ENCODE results near the gene CDK5RAP1.
"Not testable (repeated sequence)": the region's sequence is repeated elsewhere in the genome, so short reads cannot be mapped to it uniquely, and the experiment has no call there.

The CDK5RAP1 gene, protein sequence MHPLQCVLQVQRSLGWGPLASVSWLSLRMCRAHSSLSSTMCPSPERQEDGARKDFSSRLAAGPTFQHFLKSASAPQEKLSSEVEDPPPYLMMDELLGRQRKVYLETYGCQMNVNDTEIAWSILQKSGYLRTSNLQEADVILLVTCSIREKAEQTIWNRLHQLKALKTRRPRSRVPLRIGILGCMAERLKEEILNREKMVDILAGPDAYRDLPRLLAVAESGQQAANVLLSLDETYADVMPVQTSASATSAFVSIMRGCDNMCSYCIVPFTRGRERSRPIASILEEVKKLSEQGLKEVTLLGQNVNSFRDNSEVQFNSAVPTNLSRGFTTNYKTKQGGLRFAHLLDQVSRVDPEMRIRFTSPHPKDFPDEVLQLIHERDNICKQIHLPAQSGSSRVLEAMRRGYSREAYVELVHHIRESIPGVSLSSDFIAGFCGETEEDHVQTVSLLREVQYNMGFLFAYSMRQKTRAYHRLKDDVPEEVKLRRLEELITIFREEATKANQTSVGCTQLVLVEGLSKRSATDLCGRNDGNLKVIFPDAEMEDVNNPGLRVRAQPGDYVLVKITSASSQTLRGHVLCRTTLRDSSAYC

GRCh38 chr20:33401184-33401920 lies at the start of gene CDK5RAP1:
Gene CDK5RAP1, minus strand, starts transcription at chr20:33401519. Its CDS starts 4,455 bp downstream, at chr20:33397064.
- peak; percentile 68 for DNase-seq

DNA sequence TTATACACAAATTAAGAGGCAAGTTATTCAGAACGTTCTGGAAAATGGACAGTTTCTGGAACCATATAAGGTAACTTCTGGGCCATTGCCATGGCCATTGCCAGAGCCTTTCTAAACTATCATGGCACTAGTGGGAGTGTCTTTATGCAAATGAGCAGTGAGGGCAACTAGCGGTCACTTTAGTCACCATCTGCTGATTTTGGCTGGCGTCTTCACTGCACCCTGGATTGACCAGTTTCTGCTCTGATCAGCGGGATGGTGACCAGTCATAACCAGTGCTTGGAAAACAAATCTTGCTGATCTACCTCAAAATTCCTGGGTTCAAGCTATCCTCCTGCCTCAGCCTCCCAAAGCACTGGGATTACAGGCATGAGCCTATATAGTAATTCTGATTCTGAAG lies 49.5 kb upstream of the CDK5RAP1 start:
- no peak for DNase-seq

- no peak for DNase-seq
Measured at GRCh38 chr20:33445881-33446625, 44.7 kb upstream of the CDK5RAP1 start.

DNA sequence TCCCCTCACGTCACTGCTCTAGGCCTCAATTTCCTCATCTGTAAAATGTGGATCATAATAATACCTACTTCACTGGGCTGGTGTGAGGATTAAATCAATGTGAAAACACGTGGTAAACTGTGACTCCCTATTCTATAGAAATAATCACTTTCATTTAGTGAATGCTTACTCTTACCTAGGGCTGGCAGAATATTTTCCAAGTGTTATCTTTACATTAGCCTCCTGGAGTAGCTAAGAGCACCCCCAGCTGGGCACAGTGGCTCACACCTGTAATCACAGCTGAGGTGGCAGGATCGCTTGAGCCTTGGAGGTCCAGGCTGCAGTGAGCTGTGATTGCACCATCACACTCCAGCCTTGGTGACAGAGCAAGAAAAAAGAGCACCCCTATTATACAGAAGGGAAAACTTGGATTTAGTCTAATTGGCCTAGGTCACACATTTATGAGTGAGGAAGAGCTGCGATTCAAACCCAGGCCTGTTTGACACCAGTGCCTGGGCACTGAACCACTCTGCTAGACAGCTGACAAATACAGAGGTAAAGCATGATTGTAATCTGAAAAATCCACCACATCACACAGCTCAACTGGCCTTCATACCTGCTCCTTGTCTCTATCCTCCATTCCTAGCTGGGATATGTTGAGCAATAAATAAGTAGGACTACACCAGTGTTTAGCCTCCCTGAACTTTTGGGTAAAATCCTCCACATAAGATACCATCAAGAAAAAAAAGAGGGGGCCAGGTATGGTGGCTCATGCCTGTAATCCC lies 43.7 kb upstream of the CDK5RAP1 start:
- DNase-seq = no peak

DNA sequence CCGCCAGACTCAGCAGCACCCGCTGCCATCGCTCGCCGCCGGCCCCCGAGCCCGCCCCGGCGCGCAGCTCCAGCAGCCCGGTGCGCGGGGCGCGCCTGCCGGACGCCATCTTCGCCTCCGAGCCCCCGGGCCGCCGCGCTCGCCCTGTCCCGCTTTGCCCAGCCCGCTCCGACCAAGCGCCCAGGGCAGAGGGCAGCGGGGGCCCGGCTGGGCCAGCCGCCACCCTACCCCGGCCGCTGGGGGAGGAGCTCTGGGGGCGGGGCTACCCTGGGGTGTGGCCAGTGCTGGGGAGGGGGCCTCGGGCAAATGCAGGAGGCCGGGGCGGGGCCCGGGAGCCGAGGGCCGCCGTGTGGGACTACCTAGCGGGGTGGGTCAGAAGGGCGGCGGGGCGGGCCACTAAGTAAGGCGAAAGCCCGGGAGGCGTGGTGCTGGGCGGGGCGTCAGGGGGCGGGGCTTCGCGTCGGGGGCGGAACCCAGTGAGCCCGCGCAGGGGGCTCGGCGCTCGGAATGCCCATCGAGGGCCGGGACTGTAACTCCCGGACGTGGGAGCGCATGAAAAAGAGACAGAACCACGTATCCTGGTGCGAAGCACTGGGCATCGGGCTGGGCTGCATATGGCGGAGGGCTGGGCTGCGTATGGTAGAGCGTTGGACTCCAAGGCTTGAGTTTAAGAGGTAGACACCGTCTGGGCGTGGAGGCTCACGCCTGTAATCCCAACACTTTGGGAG lies 42.4 kb upstream of the CDK5RAP1 start, which contains the start of gene SNTA1:
Gene SNTA1, minus strand, starts transcription at position 252 of the 728 bp plus-strand sequence. Its CDS starts 143 bp downstream, at position 109.
- DNase-seq = no peak

DNA sequence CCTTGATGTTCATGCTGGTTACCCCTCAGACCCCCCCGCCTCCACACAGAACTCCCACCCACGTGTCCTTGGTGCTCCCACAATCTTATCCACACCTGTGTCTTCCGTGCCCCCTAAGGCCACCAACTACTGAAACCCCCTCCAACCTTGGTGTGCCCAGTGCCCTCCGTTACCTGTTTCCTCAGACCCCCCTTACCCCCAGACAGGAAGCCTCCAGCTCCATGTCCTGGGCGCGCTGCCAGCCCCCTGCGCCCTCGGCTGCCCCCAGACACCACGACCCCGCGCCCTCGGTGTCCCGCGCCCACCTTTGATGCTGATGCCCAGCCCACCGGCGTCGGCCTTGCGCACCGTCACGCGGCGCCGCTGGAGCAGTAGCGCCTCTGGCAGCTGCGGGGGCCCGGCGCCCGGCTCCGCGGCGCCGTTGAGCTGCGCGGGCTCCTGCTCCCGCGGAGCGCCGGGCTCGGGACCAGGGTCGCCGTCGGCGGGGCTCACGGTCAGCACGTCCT lies 41.7 kb upstream of the CDK5RAP1 start:
- DNase-seq = no peak

DNA sequence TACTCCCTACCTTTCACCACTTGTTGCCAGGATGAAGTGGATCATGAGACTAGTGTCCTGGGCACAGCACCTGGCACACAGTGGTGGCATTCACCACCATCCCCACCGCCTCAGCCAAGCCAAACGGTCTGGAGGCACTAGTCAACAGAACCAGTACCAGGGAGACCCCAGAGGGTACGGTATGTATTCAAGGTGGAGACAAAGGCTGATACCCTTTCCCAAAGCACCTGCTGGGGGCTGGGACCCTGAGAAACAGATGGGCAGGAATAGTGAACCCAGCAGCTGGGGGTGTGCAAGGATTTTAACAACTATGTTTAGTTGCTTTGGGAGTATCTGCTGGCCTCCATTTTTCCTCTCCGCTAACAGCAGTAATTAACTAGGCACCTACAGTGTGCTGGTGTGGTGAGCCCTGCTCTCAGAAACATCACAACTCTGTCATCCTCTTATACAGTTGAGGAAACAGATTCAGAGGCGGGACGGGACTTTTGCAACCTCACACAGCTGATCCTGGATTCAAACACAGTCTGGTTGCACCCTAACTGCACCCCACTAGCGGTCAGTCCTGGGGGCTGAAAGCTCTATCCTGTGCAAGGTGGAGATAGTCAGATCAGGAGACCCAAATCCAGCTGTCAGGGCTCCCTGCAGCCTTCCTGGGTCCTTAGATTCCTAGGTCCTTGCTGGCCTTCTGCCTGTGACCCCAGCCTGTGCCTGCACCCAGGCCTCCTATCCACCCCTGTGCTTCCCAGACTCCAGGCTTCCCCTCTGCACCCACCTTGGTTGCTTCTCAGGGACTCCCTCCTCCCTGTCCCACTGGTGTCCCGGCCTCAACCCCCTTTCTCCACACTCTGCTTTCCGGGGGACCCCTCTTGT lies 41.1 kb upstream of the CDK5RAP1 start:
- DNase-seq = no peak

DNA sequence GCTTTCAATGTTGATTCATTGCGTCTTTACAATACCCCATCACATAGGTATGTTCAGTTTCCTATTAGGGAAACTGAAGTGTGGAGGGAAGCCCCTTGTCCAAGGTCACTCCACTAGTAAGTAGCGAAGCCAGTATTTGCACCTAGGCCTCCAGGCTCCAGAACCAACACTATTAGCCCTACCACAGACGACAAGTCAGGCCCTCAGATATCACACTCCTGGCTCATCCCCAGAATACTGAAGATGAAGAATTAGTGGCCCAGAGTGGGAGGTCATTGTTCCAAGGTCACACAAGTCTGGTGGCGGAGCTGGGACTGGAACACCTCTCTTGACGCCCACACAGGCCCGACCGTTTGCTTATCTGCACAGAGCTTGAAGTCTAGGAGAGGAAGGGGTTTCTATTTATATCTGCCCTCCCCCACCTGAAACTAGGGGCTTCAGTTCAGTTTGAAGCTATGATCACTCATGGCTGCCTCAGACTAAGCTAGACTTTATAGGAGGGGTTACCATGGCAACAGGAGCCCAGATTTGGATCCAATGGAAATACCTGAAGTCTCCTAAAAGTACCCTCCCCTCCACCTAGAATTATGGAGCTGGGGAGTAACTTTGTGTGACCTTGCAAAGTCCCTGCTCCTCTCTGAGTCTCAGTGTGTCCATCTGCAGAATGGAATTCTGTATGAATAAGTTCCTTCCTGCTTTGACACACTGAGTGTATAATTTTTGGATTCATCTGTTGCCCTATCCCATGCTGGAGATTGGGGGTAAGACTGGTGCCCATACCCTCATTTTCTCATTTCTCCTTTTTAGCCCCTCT lies 40.0 kb upstream of the CDK5RAP1 start:
- DNase-seq = no peak

DNA sequence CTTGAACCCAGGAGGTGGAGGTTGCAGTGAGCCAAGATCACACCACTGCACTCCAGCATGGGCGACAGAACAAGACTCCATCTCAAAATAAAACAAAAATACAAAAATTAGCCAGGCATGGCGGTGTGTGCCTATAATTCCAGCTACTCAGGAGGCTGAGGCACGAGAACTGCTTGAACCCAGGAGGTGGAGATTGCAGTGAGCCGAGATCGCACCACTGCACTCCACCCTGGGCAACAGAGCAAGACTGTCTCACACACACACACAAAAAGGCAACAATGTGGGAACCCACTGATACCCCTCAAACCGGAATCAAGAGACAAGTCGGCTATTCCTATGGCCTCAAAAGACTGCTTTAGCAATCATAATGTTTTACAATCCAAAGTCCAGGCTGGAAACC lies 39.2 kb upstream of the CDK5RAP1 start:
- DNase-seq = not testable (repeated sequence)

DNA sequence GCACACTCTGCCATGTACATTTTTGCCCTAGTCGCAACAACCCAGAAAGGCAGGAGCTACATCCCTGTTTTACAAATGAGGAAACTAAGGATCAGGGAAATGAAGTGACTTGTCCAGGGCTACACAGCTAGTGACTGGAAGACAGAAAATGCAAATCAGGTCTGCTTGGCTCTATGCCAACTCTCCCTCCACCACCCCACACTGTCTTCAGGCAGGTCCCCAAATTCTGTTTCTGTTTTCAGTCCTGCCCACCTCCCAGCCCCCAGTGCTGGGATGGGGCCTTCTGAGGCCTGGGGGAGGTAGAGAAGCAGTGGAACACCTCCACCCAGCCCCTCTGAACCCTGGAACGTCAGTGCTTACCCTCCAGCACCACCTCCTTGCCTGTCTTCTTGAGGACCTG lies 37.2 kb upstream of the CDK5RAP1 start:
- DNase-seq = no peak

DNA sequence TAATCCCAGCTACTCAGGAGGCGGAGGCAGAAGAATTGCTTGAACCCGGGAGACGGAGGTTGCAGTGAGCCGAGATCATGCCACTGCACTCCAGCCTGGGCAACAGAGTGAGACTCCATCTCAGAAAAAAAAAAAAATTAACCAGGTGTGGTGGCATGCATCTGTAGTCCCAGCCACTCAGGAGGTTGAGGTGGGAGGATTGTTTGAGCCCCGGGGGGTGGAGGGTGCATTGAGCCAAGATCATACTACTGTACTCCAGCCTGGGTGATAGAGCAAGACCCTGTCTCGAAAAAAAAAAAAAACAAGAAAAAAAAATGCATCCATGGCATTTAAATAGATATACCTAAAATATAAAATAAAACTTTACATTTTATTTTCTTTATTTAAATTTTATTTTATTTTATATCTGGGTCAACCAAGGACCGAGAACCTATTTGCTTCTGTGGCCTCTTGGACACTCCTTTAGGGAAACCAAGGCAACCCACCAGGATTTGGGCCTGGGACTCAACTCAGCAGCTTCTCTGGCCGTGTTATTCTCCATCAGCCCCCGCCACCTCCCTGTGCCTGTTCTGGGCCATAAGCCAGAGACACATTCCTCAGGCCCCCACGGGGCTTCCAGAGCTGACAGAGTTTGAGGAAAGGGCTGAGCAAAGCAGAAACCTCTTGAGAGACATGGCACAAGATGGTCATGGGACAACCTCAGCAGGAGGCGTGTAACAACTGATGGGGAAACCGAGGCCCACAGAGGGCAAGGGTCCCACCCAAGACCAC lies 36.0 kb upstream of the CDK5RAP1 start:
- no peak for DNase-seq

DNA sequence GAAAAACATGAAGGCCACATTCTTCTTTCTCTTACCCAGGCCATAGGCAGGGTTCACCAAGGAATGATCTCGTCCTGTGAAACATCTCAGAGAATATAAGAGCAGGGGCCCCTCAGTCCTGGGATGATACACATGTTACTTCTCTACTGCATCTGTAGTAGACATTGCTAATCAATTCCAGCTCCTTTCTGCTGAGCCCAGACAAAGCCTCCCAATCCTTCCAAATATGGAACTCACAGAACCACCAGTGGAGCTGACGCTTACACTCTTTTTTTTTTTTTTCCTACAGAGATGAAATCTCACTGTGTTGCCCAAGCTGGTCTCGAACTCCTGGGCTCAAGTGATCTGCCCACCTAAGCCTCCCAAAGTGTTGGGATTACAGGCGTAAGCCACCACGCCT lies 33.1 kb upstream of the CDK5RAP1 start:
- no peak for DNase-seq

DNA sequence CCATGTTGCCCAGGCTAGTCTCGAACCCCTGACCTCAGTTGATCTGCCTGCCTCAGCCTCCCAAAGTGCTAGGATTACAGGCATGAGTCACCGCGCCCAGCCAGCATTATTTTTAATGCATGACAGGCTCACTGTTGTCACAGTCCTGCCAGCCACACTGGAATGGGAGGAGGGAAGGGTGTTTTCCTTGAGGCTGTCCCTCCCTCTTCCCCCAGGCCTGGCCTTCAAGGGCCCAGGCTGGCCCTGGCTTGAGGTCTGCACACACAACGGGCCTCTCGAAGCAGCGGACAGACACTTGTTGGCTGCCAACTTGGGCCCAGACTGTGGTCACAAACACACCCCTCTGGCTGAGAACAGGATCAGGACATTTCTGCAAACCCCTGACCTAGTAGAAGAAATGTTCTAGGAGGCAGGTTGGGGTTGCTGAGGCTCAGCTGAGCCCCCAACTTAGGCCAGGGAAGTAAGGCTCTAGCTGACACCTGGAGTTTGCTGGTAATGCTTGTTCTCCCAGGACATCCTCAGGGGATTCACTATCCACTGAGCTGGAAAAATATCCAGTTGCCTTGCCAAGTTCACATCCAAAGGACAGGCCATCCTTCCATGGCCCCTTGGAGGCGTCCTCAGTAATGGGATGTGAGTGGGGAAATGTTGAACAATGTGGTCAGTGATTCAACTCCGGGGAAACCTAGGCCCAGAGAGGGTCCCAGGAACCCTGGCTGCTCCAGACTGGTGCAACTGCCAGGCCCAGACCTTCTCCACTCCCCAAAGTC lies 32.3 kb upstream of the CDK5RAP1 start:
- DNase-seq = no peak

- DNase-seq = no peak
Measured at GRCh38 chr20:33431797-33432381, 30.6 kb upstream of the CDK5RAP1 start.

DNA sequence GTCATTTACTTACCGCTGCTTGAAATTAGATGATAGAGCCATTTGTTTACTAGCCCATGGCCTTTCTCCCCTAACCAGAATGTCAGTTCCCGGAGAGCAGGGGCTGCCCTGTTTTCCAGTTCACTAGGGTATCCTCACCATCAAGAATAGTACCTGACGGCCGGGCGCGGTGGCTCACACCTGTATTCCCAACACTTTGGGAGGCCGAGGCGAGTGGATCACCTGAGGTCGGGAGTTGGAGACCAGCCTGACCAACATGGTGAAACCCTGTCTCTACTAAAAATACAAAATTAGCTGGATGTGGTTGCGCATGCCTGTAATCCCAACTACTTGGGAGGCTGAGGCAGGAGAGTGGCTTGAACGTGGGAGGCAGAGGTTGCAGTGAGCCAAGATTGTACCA lies 22.6 kb upstream of the CDK5RAP1 start:
- not testable (repeated sequence) for DNase-seq

GRCh38 chr20:33423141-33423834 lies 22.0 kb upstream of the CDK5RAP1 start:
- DNase-seq = peak; percentile 8
